Stimulated activated naive CD4-positive, alpha-beta T cell (primary cell): Measurements from ENCODE around the gene IPO5.
"Not testable (repeated sequence)": the region's sequence is repeated elsewhere in the genome, so short reads cannot be mapped to it uniquely, and the experiment has no call there.

Experiments used
- DNase-seq, 6 experiments: peaks; one replicate each; lab custom pipeline; 2025; lab: John Stamatoyannopoulos, UW

IPO5 gene

DNA sequence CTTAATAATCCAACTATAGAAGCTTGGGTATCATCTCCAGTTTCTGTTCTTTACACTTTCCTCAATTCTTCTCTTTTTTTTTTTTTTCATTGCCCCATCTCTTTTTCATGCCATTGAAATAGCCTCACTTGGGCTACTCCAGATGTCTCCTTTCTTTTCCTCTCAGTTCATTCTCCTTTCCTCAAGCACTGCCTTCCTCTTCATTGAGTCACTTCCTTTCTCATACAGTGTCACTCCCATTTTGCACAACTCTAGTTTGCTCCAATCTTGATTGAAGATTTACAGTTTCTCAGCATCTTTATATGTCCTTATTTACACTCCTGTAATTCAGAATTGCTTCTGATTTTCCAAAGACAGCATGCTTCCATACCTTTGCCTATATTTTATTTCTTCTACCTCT is 61.3 kb downstream of the IPO5 start:
- DNase-seq, result no peak

DNA sequence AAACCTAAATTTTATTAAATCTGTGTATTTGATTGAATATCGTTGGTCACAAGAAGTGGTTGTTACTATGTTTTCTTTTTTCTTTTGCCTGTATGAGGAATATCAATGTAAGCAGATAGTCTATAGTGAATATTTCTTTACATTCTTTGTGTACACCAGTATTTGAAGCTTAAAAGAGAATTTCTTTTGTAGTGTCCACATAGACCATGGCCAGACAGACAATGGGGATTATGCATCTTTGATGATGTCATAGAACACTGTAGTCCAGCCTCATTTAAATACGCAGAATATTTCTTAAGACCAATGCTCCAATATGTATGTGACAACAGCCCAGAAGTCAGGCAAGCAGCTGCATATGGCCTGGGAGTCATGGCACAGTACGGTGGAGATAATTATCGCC is 64.8 kb downstream of the IPO5 start:
- no peak for DNase-seq

DNA sequence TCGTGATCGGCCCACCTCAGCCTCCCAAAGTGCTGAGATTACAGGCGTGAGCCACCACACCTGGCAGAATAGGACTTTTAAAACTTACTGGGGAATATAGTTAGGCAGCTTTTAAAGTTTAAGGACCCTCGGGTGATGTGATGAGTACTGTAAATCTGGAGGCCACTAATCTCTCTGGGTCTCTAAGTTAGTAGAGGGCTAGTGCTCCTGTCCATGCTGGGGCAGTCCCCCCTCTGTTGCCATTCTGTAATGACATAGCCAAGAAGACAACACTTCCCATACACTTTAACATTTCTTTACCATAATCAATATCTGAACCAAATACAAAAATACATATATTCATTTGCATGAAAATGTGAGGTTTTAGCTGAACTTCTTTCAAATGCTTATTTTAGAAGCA is 65.7 kb downstream of the IPO5 start:
- no peak for DNase-seq

DNA sequence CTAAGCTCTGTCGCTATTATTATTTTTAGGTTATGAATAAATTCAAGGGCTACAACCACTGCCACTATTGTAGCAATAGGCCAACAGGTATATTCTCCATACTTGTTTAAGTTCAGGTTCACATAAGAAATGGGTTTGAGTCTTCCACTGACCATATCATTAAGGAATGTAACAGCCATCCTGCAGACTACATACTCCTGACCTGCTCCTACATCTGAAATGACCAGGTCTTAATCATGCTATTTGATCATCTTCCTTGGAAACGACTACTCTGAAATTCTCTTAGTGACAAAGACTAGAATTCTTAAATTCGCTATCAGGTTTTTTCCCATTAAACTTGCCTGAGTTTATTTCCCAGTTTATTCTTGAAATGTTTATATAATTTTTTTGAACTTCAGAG is 66.8 kb downstream of the IPO5 start:
- no peak for DNase-seq

- DNase-seq, result no peak
Observed at GRCh38 chr13:98022210-98022609, 68.7 kb downstream of the IPO5 start.

DNA sequence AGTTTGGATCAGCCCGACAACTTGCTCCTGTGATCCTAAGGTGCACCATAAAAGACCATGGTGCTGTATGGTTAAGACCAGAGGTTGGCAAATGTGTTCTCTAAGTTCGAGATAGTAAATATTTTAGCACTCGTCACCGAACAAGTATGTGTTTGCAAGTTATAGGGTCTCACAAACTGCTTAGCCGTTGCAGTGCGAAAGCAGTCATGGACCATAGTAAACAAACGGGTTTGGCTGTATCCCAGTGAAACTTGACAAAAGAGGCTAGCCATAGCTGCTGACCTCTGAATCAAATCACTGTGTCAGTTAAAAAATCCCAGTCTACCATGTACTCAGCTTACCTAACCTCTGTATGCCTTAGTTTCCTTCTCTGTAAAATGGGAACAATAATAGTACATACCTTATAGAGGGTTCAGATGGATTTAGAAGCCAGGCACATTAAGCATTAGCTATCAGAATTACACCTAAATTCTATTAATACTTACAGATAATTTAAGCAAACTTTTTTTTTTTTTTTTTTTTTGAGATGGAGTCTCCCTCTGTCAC is 72.1 kb downstream of the IPO5 start:
- no peak for DNase-seq

DNA sequence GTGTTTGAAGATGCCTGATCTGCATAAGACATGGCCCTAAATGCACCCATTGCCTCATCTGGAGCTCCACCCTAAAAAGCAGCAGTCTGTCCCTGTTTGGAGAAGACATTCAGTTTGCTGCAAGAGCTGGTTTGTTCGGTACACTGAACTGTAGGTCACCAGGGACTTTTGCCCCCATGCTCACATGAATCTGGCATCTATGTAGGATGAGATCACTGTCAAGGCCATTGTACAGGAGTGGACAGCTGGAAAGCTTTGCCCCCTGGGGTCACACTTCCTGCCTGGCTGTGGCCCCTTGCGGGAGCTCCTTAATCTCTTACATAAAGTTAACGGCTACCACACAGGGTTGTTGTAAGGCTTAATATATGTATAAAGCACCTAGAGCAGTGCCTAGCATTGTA is 73.0 kb downstream of the IPO5 start:
- no peak for DNase-seq

DNA sequence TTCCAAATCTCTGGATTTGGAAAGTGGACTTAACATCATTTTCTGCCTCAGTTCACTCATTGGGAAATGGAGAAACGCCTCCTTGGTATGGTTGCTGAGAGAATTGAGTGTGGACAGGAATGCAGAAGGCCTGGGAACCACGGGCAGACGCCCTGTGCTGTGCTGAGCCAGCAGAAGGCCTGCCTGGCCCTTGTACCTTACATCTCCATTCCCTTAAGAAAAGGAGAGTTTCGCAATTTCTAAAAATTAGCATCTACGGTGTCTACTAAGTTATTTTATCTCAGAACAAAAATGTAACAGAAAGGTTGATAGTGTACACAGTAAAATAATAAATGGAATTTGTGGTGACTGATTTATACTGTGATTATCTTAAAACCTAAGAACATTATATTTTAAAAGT is 78.7 kb downstream of the IPO5 start:
- DNase-seq, result no peak

DNA sequence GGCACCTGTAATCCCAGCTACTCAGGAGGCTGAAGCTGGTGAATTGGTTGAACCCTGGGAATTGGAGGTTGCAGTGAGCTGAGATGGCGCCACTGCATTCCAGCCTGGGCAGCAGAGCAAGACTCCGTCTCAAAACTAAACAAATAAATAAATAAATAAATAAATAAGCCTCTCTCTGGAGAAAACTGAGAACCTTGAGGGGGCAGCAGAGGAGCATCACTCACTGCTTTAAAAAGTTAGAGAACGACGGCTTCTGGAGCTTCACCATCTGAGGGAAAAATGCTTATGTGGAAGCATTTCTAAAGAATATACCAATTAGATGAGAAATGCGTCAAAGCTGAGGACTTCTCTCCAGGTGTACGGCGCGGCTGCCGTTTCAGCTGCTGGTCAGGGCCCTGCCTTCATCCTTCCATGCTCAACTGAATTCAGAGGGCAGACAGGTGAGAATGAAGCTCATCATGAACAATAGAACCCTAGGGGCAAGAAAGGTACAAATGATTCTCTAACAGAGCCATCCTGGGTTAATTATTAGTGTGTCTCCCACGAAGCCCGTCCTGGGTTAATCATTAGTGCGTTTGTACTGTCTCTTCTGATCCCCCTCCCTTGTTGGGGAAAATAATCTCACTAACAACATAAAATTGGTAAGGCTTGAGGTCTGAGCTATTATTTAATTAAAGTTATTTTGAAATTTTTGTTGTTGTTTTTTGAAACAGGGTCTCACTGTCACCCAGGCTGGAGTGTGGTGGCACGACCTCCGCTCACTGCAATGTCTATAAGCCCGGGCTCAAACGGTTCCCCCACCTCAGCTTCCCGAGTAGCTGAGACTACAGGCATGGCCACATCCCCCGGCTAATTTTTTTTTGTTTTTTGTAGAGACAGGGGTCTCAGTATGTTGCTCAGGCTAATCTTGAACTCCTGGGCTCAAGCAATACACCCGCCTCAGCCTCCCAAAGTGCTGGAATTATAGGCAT is 80.1 kb downstream of the IPO5 start:
- no peak for DNase-seq

DNA sequence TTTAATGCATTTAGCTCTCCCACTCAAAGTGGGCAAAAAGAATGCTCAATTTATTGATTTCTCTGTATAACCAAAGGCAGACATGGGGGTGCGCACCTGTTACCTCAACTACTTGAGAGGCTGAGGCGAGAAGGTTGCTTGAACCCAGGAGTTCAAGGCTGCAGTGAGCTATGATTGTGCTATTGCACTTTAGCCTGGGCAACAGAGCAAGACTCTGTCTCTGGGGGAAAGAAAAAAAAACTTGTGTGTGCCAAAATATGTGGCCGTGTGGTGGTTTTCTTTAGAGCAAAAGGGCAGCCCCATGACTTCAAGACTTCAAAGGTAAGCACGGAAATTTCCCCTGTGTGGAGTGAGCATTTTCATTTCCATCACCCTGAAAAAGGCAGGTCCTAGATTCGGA is 81.9 kb downstream of the IPO5 start:
- DNase-seq, result no peak

DNA sequence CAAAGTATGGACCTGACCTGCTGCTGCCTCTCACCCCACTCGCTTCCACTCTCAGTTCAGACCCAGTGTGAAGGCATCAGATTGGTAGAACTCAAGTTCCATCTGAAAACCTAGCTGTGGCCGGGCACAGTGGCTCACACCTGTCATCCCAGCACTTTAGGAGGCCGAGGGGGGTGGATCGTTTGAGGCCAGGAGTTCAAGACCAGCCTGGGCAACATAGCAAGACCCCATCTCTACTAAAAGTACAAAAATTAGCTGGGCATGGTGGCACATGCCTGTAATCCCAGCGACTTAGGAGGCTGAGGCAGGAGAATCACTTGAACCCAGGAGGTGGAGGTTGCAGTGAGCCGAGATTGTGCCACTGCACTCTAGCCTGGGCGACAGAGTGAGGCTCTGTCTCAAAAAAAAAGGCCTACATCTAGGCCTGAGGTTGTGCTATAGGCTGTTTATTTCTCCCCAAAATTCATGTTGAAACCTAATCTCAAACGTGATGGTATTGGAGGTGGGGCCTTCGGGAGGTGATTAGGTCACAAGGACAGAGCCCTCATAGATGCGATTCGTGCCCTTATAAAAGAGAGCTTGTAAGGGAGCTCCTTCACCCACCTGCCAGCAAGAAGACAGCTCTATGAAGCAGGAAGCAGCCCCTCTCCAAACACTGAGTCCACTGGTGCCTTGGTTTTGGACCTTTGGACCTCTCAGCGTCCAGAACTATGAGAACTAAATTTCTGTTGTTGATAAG is 83.3 kb downstream of the IPO5 start:
- DNase-seq, result not testable (repeated sequence)

DNA sequence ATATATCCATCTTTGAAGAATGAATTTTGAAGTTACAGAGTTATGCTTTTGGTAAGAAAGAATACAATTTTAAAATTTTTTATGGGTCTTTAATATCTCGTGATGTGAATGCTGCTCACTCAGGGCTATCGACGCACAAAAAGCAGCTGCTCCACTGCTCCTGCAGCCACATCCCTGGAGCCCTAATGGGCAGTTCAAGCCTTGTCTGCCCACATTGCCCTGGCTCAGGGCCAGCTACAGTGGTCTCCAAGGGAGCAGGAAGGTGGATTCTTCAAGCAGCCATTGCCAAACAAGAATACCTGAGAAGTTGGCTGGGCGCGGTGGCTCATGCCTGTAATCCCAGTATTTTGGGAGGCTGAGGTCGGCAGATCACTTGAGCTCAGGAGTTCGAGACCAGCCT is 85.8 kb downstream of the IPO5 start:
- DNase-seq, result no peak

GRCh38 chr13:98039964-98040363 is 86.5 kb downstream of the IPO5 start:
- DNase-seq, result no peak

DNA sequence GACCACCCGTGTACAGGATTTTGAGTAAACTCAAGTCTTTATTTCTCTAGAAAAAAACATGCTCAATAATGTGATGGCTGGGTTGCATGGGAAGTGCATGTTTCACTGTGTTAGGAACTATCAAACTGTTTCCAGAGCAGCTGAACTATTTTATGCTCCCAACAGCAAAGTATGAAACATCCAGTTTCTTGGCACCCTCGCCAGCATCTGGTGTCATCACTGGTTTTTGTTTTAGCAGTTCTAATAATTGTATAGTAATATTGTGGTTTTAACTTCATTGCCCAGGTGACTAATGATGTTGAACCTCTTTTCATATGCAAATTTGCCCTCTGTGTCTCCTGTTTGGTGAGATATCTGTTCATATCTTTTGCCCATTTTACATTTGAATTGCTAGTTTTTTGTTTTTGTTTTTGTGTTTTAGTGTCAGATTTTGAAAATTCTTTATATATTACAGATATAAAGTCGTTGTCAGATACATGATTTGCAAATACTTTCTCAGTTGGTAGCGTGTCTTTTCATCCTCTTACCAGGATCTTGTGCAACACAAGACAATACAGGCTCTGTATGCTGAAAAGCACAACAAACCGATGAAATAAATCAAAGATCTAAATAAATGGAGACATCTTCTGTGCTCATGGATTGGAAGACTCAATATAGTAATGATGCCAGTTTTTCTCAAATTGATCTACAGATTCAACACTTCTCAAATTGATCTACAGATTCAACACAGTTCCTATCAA is 87.8 kb downstream of the IPO5 start:
- no peak for DNase-seq

- DNase-seq, result no peak
Observed at GRCh38 chr13:98044301-98044700, 90.8 kb downstream of the IPO5 start.

- DNase-seq, result not testable (repeated sequence)
Observed at GRCh38 chr13:98047785-98048184, 94.3 kb downstream of the IPO5 start.

DNA sequence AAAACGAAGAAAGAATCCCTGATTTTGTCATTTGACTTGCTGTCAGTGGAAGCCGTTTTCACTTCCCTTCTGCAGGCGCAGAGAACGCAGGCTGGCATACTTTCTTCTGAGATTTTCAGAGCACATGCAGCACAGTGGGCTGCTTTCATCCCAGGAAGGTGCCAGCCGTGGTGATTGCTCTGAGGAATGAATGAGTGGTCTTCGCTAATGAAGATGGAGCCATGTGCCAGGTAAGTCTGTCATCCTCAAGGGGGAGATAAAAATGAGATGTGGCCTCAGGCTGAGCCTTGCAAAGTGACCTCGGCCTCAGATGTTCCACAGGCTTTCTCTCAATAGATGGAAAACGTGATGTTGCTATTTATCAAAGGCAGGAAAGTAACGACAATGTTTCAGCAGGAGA is 94.8 kb downstream of the IPO5 start:
- no peak for DNase-seq

- DNase-seq, result no peak
Observed at GRCh38 chr13:98050041-98050466, 96.6 kb downstream of the IPO5 start.

GRCh38 chr13:98052412-98052811 is 98.9 kb downstream of the IPO5 start:
- DNase-seq, result no peak

- DNase-seq, result no peak
Observed at GRCh38 chr13:98054301-98054700, 100.8 kb downstream of the IPO5 start.

DNA sequence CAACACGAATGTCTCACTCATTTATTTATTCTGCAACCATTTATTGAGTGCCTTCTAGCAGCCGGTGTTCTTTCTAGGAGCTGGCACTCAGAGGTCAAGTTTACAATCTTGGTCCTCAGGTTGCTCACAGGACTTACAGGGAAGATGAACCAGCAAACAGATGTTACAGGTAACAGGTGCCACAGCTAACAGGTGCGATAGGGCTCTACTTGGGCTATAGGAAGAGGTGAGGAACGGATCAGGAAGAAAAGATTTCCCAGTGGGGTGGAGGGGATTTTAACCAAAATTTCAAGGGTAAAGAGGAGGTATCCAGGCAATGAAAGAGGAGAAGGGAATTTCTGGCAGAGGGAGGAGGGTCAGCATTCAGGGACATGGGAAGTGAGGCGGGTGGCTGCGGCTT is 102.1 kb downstream of the IPO5 start:
- no peak for DNase-seq

- no peak for DNase-seq
Observed at GRCh38 chr13:98056839-98057410, 103.5 kb downstream of the IPO5 start.
